ENCODE results near the gene SRD5A3. TPM values are rescaled to one million over a fixed set of nuclear protein-coding genes. Genes with fewer than 3 reads are reported as not detected.

Gene SRD5A3
- total and polyA plus RNA-seq, 9 of the 15 experiments (the other 6 are each of a cell fraction or from before 2014, with no cell fraction given): 2.5 to 37.0 (median 13.3) TPM

- H3K9me3 ChIP-seq (replicated peaks; ENCODE audit: control insufficient read depth, insufficient read depth, low read depth, low read length): no peaks in the 10 kb centered on the region; the same call in 1 of the 2 replicates
- no peaks in the 10 kb centered on the region for H4K20me1 ChIP-seq (replicated peaks; ENCODE audit: control insufficient read depth, insufficient read depth, low read length)
- no peak overlapping the region for H2AFZ ChIP-seq (ENCODE audit: low read depth, low read length)
- FAIRE-seq: no peak
- 94% methylated on average over 2 of the region's 2 CpGs for WGBS (ENCODE audit: insufficient coverage, low coverage, missing lambda C conversion rate)
- peaks cover 21% of the 10 kb centered on the region for H3K79me2 ChIP-seq (ENCODE audit: control insufficient read depth, insufficient read depth, low read length)
- H3K9me1 ChIP-seq (ENCODE audit: control insufficient read depth, insufficient read depth, low read length): no peaks in the 10 kb centered on the region
- H3K9ac ChIP-seq (ENCODE audit: insufficient read depth in 1 of 2, low read depth in 2 of 2, low read length in 2 of 2): no peak overlapping the region
- no peak for ATAC-seq
- peaks cover 0 to 17% of the 10 kb centered on the region in 2 experiments; a peak in 4 of 5 replicates for H3K4me1 ChIP-seq (replicated peaks in 1 of 2; ENCODE audit: control insufficient read depth in 2 of 2, insufficient read depth in 2 of 2, low read length in 2 of 2)
- intact Hi-C loops (cut with micrococcal nuclease) (no loop called here), in situ Hi-C loops (cut with MboI) (loop anchor here (10.0 kb wide), 1 partner anchor 502 kb away; the partner anchor contains the start of gene EXOC1)
- no peak for DNase-seq (ENCODE audit: extremely low read depth in 1 of 4, low spot score in 3 of 4)
- POLR2A ChIA-PET: no interaction called here
- H3K27me3 ChIP-seq (ENCODE audit: control insufficient read depth in 2 of 2, insufficient read depth in 2 of 2, low read length in 2 of 2): no peaks in the 10 kb centered on the region
- TF ChIP-seq NCOA6 (IDR thresholded peaks at IDR 0.05) (no peak), ZNF124 (CRISPR knock-in tag; IDR thresholded peaks at IDR 0.05) (no peak), CEBPZ (IDR thresholded peaks at IDR 0.05; ENCODE audit: borderline replicate concordance, low read depth, low read length) (no peak), ELF4 (CRISPR knock-in tag; IDR thresholded peaks at IDR 0.05) (no peak)
- H3K4me3 ChIP-seq: no peak overlapping the region
- no TSS peak for BruUV-seq (replicated peaks)
- H3K4me2 ChIP-seq (ENCODE audit: insufficient read depth, low read length): no peak overlapping the region
- peaks cover 22% of the 10 kb centered on the region for H3K36me3 ChIP-seq (ENCODE audit: control insufficient read depth, insufficient read depth, low read length)
- H3K27ac ChIP-seq (ENCODE audit: extremely low read depth, low read depth, low read length): no peak overlapping the region
- CTCF ChIA-PET (ENCODE audit: low intra/inter-chr PET ratio): no interaction called here
Observed at GRCh38 chr4:55352726-55353125, 6.7 kb downstream of the SRD5A3 start.
